HEK293 (cell line): ENCODE results near the gene PPP2R1B.

Experiments
- CTCF ChIA-PET: fragments of 350-600 bp; formaldehyde crosslinking; extraction: SDS; loops from one replicate; lab custom pipeline; 2021; ENCODE audit warnings: antibody characterized with exemption; lab: Yijun Ruan, JAX
- POLR2A ChIA-PET: fragments of 300-600 bp; formaldehyde crosslinking; extraction: SDS; loops from one replicate; lab custom pipeline; 2020; ENCODE audit warnings: antibody characterized with exemption, inconsistent platforms; lab: Yijun Ruan, JAX
- H3K27ac ChIP-seq: fragments of 200-500 bp; sonication (Bioruptor generic); 2 replicates; pipeline ENCODE4 v1.5.1; 2014; ENCODE audit warnings: low read depth, low read length, control low read depth, inconsistent platforms; ENCODE audit errors: extremely low read depth
- H3K36me3 ChIP-seq, 2 experiments: fragments of 200-500 bp in 1 of 2; sonication (Bioruptor generic) in 1 of 2; 1 replicate in 1 of 2; 2 replicates in 1 of 2; pipeline ENCODE4 v1.5.1; 2014 to 2017; ENCODE audit warnings: inconsistent platforms in 2 of 2, low read length in 2 of 2; ENCODE audit not compliant: control insufficient read depth in 2 of 2, insufficient read depth in 1 of 2
- H3K4me1 ChIP-seq: fragments of 200-500 bp; sonication (Bioruptor generic); 2 replicates; pipeline ENCODE4 v1.5.1; 2014; ENCODE audit warnings: mild to moderate bottlenecking, low read length, inconsistent platforms; ENCODE audit not compliant: control insufficient read depth, insufficient read depth
- H3K4me3 ChIP-seq: 2 replicates; pipeline ENCODE4 v1.5.1; 2011; ENCODE audit warnings: low read depth, mild to moderate bottlenecking, control low read depth, low read length, moderate library complexity
- H3K9me3 ChIP-seq: fragments of 200-500 bp; sonication (Bioruptor generic); 2 replicates; pipeline ENCODE4 v1.5.1; 2014; ENCODE audit warnings: low read depth, low read length, inconsistent platforms; ENCODE audit not compliant: control insufficient read depth, insufficient read depth
- BCL11B ChIP-seq: fragments of 450-650 bp; formaldehyde crosslinking; IDR thresholded peaks from 2 replicates; pipeline ENCODE4 v1.5.1; 2016; ENCODE audit warnings: low read depth, missing biosample characterization, missing genetic modification characterization
- FEZF1 ChIP-seq: fragments of 450-650 bp; formaldehyde crosslinking; IDR thresholded peaks from 2 replicates; pipeline ENCODE4 v1.5.1; 2016; ENCODE audit warnings: missing biosample characterization, missing genetic modification characterization
- GFI1B ChIP-seq: fragments of 450-650 bp; formaldehyde crosslinking; IDR thresholded peaks from 2 replicates; pipeline ENCODE4 v1.5.1; 2016; ENCODE audit warnings: missing biosample characterization, missing genetic modification characterization
- MYNN ChIP-seq: fragments of 450-650 bp; formaldehyde crosslinking; IDR thresholded peaks from 2 replicates; pipeline ENCODE4 v1.5.1; 2016; ENCODE audit warnings: missing biosample characterization, missing genetic modification characterization, borderline replicate concordance
- PRDM2 ChIP-seq: fragments of 450-650 bp; formaldehyde crosslinking; IDR thresholded peaks from 2 replicates; pipeline ENCODE4 v1.5.1; 2016; ENCODE audit warnings: missing biosample characterization, missing genetic modification characterization, borderline replicate concordance
- SCRT2 ChIP-seq: fragments of 450-650 bp; formaldehyde crosslinking; IDR thresholded peaks from 2 replicates; pipeline ENCODE4 v1.5.1; 2016; ENCODE audit warnings: missing biosample characterization, missing genetic modification characterization
- ZNF221 ChIP-seq: fragments of 450-650 bp; formaldehyde crosslinking; IDR thresholded peaks from 2 replicates; pipeline ENCODE4 v1.5.1; 2017; ENCODE audit warnings: missing biosample characterization, missing genetic modification characterization, borderline replicate concordance
- ZNF324 ChIP-seq: fragments of 450-650 bp; formaldehyde crosslinking; IDR thresholded peaks from 2 replicates; pipeline ENCODE4 v1.5.1; 2016; ENCODE audit warnings: missing biosample characterization, missing genetic modification characterization
- ZNF560 ChIP-seq: fragments of 450-650 bp; formaldehyde crosslinking; IDR thresholded peaks from 2 replicates; pipeline ENCODE4 v1.5.1; 2017; ENCODE audit warnings: missing biosample characterization, missing genetic modification characterization, borderline replicate concordance
- ZNF692 ChIP-seq: fragments of 450-650 bp; formaldehyde crosslinking; IDR thresholded peaks from 2 replicates; pipeline ENCODE4 v1.5.1; 2016; ENCODE audit warnings: missing biosample characterization, missing genetic modification characterization
- TF ChIP-seq, protein P1 (sequence below): fragments of 450-650 bp; IDR thresholded peaks from 2 replicates; pipeline ENCODE4 v1.5.1; 2018; ENCODE audit warnings: missing biosample characterization, missing genetic modification characterization
- TF ChIP-seq, protein P2 (sequence below): fragments of 450-650 bp; formaldehyde crosslinking; IDR thresholded peaks from 2 replicates; pipeline ENCODE4 v1.5.1; 2016; ENCODE audit warnings: missing biosample characterization, missing genetic modification characterization
- TF ChIP-seq, protein P3 (sequence below): fragments of 450-650 bp; formaldehyde crosslinking; IDR thresholded peaks from 2 replicates; pipeline ENCODE4 v1.5.1; 2016; ENCODE audit warnings: missing biosample characterization, missing genetic modification characterization
- TF ChIP-seq, protein P4 (sequence below): fragments of 450-650 bp; formaldehyde crosslinking; IDR thresholded peaks from 2 replicates; pipeline ENCODE4 v1.5.1; 2017; ENCODE audit warnings: missing biosample characterization, missing genetic modification characterization
- TF ChIP-seq, protein P5 (sequence below): fragments of 450-650 bp; formaldehyde crosslinking; IDR thresholded peaks from 2 replicates; pipeline ENCODE4 v1.5.1; 2016; ENCODE audit warnings: missing biosample characterization, missing genetic modification characterization

Gene PPP2R1B

DNA sequence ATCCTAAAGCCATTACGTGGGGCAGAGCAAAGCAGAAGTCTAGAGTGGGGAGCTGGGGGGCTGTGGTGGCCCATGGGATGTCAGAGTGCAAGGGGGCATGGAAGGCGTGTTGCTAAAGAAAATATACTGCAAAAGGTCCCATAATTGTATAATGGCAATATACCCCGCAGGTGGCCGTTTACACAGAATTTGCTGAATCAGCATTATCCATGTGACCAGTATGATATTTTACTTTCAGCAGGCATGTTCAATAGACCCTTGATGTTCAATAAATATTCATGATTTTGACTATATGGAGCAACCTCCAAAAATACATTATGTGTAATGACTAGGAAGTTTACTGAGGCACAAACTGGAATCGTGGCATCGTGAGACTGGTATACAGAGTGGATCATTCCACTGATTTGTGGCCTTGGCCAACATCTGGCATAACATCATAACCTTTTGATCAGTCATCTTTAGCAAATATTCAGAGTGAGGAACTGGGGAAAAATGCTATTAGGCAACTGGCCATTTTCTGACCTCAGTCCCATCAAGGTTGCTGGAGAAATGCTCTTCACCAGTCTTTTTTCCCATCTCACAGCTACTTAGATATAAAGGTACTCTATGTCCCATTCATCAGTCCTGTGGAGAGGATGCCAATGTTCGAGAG is 29.3 kb upstream of the PPP2R1B start:
- Histone ChIP-seq H3K36me3 (peaks cover 0 to 15% of the 10 kb centered on the region in 2 experiments; a peak in 1 of 3 replicates), H3K4me1 (no peaks in the 10 kb centered on the region), H3K27ac (no peak overlapping the region)
- CTCF ChIA-PET: interaction anchor here (1.0 to 1.4 kb wide), 2 partner anchors 18 to 191 kb away, joined by 3 to 5 read pairs; no protein-coding TSS in a partner anchor
- POLR2A ChIA-PET: no interaction called here
- TF ChIP-seq MYNN (tag by site-specific recombination): no peak
- TF ChIP-seq, protein P1, sequence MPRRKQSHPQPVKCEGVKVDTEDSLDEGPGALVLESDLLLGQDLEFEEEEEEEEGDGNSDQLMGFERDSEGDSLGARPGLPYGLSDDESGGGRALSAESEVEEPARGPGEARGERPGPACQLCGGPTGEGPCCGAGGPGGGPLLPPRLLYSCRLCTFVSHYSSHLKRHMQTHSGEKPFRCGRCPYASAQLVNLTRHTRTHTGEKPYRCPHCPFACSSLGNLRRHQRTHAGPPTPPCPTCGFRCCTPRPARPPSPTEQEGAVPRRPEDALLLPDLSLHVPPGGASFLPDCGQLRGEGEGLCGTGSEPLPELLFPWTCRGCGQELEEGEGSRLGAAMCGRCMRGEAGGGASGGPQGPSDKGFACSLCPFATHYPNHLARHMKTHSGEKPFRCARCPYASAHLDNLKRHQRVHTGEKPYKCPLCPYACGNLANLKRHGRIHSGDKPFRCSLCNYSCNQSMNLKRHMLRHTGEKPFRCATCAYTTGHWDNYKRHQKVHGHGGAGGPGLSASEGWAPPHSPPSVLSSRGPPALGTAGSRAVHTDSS: no peak
- no peak for TF ChIP-seq BCL11B (tag by site-specific recombination)
- TF ChIP-seq SCRT2 (tag by site-specific recombination): no peak
- TF ChIP-seq ZNF560 (tag by site-specific recombination): no peak
- TF ChIP-seq, protein P2, sequence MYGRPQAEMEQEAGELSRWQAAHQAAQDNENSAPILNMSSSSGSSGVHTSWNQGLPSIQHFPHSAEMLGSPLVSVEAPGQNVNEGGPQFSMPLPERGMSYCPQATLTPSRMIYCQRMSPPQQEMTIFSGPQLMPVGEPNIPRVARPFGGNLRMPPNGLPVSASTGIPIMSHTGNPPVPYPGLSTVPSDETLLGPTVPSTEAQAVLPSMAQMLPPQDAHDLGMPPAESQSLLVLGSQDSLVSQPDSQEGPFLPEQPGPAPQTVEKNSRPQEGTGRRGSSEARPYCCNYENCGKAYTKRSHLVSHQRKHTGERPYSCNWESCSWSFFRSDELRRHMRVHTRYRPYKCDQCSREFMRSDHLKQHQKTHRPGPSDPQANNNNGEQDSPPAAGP: no peak
- TF ChIP-seq, protein P3, sequence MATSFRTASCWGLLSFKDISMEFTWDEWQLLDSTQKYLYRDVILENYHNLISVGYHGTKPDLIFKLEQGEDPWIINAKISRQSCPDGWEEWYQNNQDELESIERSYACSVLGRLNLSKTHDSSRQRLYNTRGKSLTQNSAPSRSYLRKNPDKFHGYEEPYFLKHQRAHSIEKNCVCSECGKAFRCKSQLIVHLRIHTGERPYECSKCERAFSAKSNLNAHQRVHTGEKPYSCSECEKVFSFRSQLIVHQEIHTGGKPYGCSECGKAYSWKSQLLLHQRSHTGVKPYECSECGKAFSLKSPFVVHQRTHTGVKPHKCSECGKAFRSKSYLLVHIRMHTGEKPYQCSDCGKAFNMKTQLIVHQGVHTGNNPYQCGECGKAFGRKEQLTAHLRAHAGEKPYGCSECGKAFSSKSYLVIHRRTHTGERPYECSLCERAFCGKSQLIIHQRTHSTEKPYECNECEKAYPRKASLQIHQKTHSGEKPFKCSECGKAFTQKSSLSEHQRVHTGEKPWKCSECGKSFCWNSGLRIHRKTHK (tag by site-specific recombination): no peak
- TF ChIP-seq, all 188 proteins: peak for 0
- Histone ChIP-seq H3K9me3 (no peaks in the 10 kb centered on the region), H3K4me3 (no peak overlapping the region)

GRCh38 chr11:111793863-111794262 is 27.7 kb upstream of the PPP2R1B start:
- ChIA-PET CTCF (interaction anchor here (1.4 kb wide), 1 partner anchor 190 kb away, joined by 5 read pairs; no protein-coding TSS in a partner anchor), POLR2A (interaction anchor here (0.6 kb wide), 1 partner anchor 1053 kb away, joined by 5 read pairs; no protein-coding TSS in a partner anchor)
- Histone ChIP-seq H3K4me1 (no peaks in the 10 kb centered on the region), H3K9me3 (no peaks in the 10 kb centered on the region), H3K36me3 (peaks cover 0 to 15% of the 10 kb centered on the region in 2 experiments; a peak in 1 of 3 replicates), H3K4me3 (no peak overlapping the region), H3K27ac (no peak overlapping the region)
- TF ChIP-seq PRDM2 (tag by site-specific recombination) (no peak), ZNF221 (tag by site-specific recombination) (no peak), GFI1B (tag by site-specific recombination) (peak; percentile 72), ZNF692 (tag by site-specific recombination) (no peak), FEZF1 (tag by site-specific recombination) (0 out of 2 replicates have a peak, but pooled peaks have one; percentile 31), ZNF324 (tag by site-specific recombination) (no peak)
- TF ChIP-seq, protein P4, sequence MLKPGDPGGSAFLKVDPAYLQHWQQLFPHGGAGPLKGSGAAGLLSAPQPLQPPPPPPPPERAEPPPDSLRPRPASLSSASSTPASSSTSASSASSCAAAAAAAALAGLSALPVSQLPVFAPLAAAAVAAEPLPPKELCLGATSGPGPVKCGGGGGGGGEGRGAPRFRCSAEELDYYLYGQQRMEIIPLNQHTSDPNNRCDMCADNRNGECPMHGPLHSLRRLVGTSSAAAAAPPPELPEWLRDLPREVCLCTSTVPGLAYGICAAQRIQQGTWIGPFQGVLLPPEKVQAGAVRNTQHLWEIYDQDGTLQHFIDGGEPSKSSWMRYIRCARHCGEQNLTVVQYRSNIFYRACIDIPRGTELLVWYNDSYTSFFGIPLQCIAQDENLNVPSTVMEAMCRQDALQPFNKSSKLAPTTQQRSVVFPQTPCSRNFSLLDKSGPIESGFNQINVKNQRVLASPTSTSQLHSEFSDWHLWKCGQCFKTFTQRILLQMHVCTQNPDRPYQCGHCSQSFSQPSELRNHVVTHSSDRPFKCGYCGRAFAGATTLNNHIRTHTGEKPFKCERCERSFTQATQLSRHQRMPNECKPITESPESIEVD (tag by site-specific recombination): peak; percentile 42; the same call in 1 of the 2 replicates
- TF ChIP-seq, protein P2: no peak
- TF ChIP-seq, protein P5, sequence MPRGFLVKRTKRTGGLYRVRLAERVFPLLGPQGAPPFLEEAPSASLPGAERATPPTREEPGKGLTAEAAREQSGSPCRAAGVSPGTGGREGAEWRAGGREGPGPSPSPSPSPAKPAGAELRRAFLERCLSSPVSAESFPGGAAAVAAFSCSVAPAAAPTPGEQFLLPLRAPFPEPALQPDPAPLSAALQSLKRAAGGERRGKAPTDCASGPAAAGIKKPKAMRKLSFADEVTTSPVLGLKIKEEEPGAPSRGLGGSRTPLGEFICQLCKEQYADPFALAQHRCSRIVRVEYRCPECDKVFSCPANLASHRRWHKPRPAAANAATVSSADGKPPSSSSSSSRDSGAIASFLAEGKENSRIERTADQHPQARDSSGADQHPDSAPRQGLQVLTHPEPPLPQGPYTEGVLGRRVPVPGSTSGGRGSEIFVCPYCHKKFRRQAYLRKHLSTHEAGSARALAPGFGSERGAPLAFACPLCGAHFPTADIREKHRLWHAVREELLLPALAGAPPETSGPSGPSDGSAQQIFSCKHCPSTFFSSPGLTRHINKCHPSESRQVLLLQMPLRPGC (tag by site-specific recombination): peak; percentile 67; the same call in 1 of the 2 replicates
